Chondrocyte (in vitro differentiated cells): ENCODE data around the gene TECPR1. TPM values are rescaled to one million over a fixed set of nuclear protein-coding genes. Genes with fewer than 3 reads are reported as not detected.

Source experiments
- DNase-seq: peaks from one replicate; pipeline ENCODE4 v3.0.0; 2021; ENCODE audit warnings: mixed read lengths, low spot score
- H3K27ac Mint-ChIP-seq: one replicate; pipeline ENCODE4 v1.8.0; 2021; ENCODE audit warnings: mild to moderate bottlenecking, moderate library complexity, mixed read lengths; ENCODE audit not compliant: unreplicated experiment
- H3K27me3 Mint-ChIP-seq: 2 replicates; pipeline ENCODE4 v1.8.0; 2021; ENCODE audit warnings: low read depth, mixed read lengths
- H3K36me3 Mint-ChIP-seq: 2 replicates; pipeline ENCODE4 v1.8.0; 2021; ENCODE audit warnings: low read depth, mixed read lengths
- H3K4me1 Mint-ChIP-seq: 2 replicates; pipeline ENCODE4 v1.8.0; 2021; ENCODE audit warnings: low read depth, mild to moderate bottlenecking, mixed read lengths
- H3K4me3 Mint-ChIP-seq: one replicate; pipeline ENCODE4 v1.8.0; 2021; ENCODE audit warnings: mild to moderate bottlenecking, moderate library complexity, mixed read lengths; ENCODE audit not compliant: unreplicated experiment
- H3K9me3 Mint-ChIP-seq: 2 replicates; pipeline ENCODE4 v1.8.0; 2021; ENCODE audit warnings: low read depth, mixed read lengths
- long read RNA-seq: library from polyadenylated mRNA; stranded (forward); transcript quantifications from one replicate; pipeline ENCODE4 v2.0.0, GENCODE V29; 2021
- total RNA-seq: library from RNA; stranded (reverse); gene quantifications from 3 replicates; pipeline ENCODE4 v1.2.1, GENCODE V29; 2021
- TF ChIP-seq, protein P1 (sequence below): fragments of 200-600 bp; sonication (generic); IDR thresholded peaks from 2 replicates; pipeline ENCODE4 v1.5.0; 2021; ENCODE audit warnings: antibody characterized with exemption, mild to moderate bottlenecking, moderate library complexity

Gene TECPR1
- total RNA-seq, result 27.3 to 33.8 TPM (median 32.0 TPM) in 3 replicates
- long read RNA-seq, full-length matches to known transcripts, result 11 of 35 reads
- long read RNA-seq, partial matches to known transcripts, result 10 of 35 reads
- long read RNA-seq, other reads (novel, unspliced or antisense), result 14 of 35 reads

- H3K27me3 Mint-ChIP-seq, result no peaks in the 10 kb centered on the region
- no peaks in the 10 kb centered on the region for H3K9me3 Mint-ChIP-seq
Observed at GRCh38 chr7:98251601-98252424, at the start of gene TECPR1. Gene TECPR1 (minus strand): TSS chr7:98252232. CDS start chr7:98246146, 6,086 bp downstream.

DNA sequence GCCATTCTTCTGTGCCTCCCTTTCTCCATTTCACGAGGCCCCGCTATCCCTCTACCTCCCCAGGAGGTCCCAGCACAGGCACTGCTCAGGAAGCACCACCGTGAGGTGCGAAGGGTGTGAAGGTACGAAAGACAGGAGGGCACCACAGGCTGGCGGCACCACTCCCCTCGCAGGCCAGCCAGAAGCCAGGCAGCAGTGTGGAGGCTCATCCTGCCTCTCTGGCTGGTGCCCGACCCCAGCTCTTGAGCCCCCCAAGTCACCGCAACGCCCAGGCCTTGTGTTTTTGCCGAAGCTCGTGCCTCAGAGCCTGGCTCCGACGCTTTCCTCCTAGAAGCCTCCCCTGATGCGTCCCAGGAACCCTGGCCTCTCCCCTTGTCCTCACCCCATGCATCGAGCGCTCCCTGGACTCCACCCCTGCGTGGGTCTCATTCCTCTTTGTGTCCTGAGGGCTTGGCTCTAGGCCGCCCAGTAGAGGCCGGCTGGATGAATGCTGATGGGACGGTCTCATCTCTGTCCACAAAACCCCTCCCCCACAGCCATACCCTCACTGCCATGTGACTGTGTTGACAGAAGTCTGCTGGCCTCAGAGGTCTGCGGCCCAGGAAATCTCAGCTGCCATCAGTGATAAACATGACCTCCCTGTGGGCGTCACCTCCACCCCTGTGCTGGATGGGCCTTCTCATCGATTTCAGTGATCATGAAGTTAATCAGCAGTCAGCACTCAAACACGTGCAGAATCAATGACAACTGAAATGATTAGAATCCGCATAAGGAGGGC, 48.8 kb upstream of the TECPR1 start:
- peaks cover 13% of the 10 kb centered on the region for H3K36me3 Mint-ChIP-seq
- TF ChIP-seq, protein P1, sequence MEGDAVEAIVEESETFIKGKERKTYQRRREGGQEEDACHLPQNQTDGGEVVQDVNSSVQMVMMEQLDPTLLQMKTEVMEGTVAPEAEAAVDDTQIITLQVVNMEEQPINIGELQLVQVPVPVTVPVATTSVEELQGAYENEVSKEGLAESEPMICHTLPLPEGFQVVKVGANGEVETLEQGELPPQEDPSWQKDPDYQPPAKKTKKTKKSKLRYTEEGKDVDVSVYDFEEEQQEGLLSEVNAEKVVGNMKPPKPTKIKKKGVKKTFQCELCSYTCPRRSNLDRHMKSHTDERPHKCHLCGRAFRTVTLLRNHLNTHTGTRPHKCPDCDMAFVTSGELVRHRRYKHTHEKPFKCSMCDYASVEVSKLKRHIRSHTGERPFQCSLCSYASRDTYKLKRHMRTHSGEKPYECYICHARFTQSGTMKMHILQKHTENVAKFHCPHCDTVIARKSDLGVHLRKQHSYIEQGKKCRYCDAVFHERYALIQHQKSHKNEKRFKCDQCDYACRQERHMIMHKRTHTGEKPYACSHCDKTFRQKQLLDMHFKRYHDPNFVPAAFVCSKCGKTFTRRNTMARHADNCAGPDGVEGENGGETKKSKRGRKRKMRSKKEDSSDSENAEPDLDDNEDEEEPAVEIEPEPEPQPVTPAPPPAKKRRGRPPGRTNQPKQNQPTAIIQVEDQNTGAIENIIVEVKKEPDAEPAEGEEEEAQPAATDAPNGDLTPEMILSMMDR, result no peak
- H3K4me1 Mint-ChIP-seq, result no peaks in the 10 kb centered on the region
- no peak overlapping the region for H3K4me3 Mint-ChIP-seq
- no peaks in the 10 kb centered on the region for H3K9me3 Mint-ChIP-seq
- DNase-seq, result no peak
- H3K27me3 Mint-ChIP-seq, result no peaks in the 10 kb centered on the region
- H3K27ac Mint-ChIP-seq, result no peak overlapping the region

More at GRCh38 chr7:98251601-98252424, at the start of gene TECPR1:
- peaks cover 3% of the 10 kb centered on the region for H3K36me3 Mint-ChIP-seq
- peak; percentile 95 for DNase-seq
- peak within 1 kb of the TSS; percentile 96 for H3K4me3 Mint-ChIP-seq
- TF ChIP-seq, protein P1, result no peak
- H3K4me1 Mint-ChIP-seq, result peaks cover 27% of the 10 kb centered on the region
- H3K27ac Mint-ChIP-seq, result peak within 1 kb of the TSS; percentile 91

GRCh38 chr7:98297626-98298286, 45.7 kb upstream of the TECPR1 start:
- Mint-ChIP-seq H3K27ac (no peak overlapping the region), H3K27me3 (no peaks in the 10 kb centered on the region), H3K36me3 (peaks cover 12% of the 10 kb centered on the region), H3K4me1 (peaks cover 5% of the 10 kb centered on the region), H3K4me3 (no peak overlapping the region), H3K9me3 (no peaks in the 10 kb centered on the region)
- TF ChIP-seq, protein P1, result no peak
- DNase-seq, result no peak

GRCh38 chr7:98296833-98297232, 44.8 kb upstream of the TECPR1 start:
- Mint-ChIP-seq H3K27ac (no peak overlapping the region), H3K36me3 (peaks cover 14% of the 10 kb centered on the region), H3K9me3 (no peaks in the 10 kb centered on the region), H3K4me3 (no peak overlapping the region), H3K27me3 (no peaks in the 10 kb centered on the region), H3K4me1 (peaks cover 5% of the 10 kb centered on the region)
- TF ChIP-seq, protein P1, result no peak
- no peak for DNase-seq
